HG03103 (cell line): ENCODE results near the gene EMP2.
A peak's percentile ranks its signal among the peaks of the same experiment; 100 is the strongest.
"Not testable (repeated sequence)": the region's sequence is repeated elsewhere in the genome, so short reads cannot be mapped to it uniquely, and the experiment has no call there.

Experiments used
- ATAC-seq: cut with Tn5 transposase; IDR thresholded peaks from one replicate; pipeline ENCODE4 v1.9.1; 2021; ENCODE audit warnings: low read depth; ENCODE audit not compliant: unreplicated experiment

Gene EMP2

GRCh38 chr16:10554569-10554968 is 25.8 kb downstream of the EMP2 start:
- no peak for ATAC-seq

- peak; percentile 89 for ATAC-seq
Observed at GRCh38 chr16:10552998-10553491, 27.4 kb downstream of the EMP2 start.

- no peak for ATAC-seq
Observed at GRCh38 chr16:10552281-10552680, 28.1 kb downstream of the EMP2 start.

GRCh38 chr16:10551881-10552280 is 28.5 kb downstream of the EMP2 start:
- no peak for ATAC-seq

GRCh38 chr16:10548404-10548803 is 32.0 kb downstream of the EMP2 start:
- ATAC-seq = no peak

- ATAC-seq = no peak
Observed at GRCh38 chr16:10547708-10548107, 32.7 kb downstream of the EMP2 start.

- no peak for ATAC-seq
Observed at GRCh38 chr16:10543231-10543977, 37.0 kb downstream of the EMP2 start.

- no peak for ATAC-seq
Observed at GRCh38 chr16:10541366-10541765, 39.0 kb downstream of the EMP2 start.

GRCh38 chr16:10539793-10540192 is 40.6 kb downstream of the EMP2 start:
- no peak for ATAC-seq

GRCh38 chr16:10539236-10539635 is 41.2 kb downstream of the EMP2 start:
- no peak for ATAC-seq

GRCh38 chr16:10538583-10538982 is 41.8 kb downstream of the EMP2 start:
- no peak for ATAC-seq

GRCh38 chr16:10537946-10538345 is 42.5 kb downstream of the EMP2 start:
- ATAC-seq = no peak

- ATAC-seq = no peak
Observed at GRCh38 chr16:10536814-10537389, 43.5 kb downstream of the EMP2 start.

GRCh38 chr16:10536328-10536727 is 44.1 kb downstream of the EMP2 start:
- not testable (repeated sequence) for ATAC-seq

GRCh38 chr16:10535461-10535860 is 44.9 kb downstream of the EMP2 start:
- no peak for ATAC-seq

- no peak for ATAC-seq
Observed at GRCh38 chr16:10534748-10535147, 45.6 kb downstream of the EMP2 start.

GRCh38 chr16:10533612-10534011 is 46.8 kb downstream of the EMP2 start:
- not testable (repeated sequence) for ATAC-seq

GRCh38 chr16:10531582-10531981 is 48.8 kb downstream of the EMP2 start:
- no peak for ATAC-seq

- ATAC-seq = no peak
Observed at GRCh38 chr16:10530685-10531084, 49.7 kb downstream of the EMP2 start.

- no peak for ATAC-seq
Observed at GRCh38 chr16:10529895-10530669, 50.3 kb downstream of the EMP2 start.

GRCh38 chr16:10528635-10529034 is 51.8 kb downstream of the EMP2 start:
- ATAC-seq = no peak
